Fibroblast of lung (primary cell): ENCODE measurements around the gene ZSWIM6.

Source experiments
- CTCF ChIP-seq, 2 donors: IDR thresholded peaks in 1 of 2; conservative IDR thresholded peaks in 1 of 2; 1 replicate in 1 of 2; 2 replicates in 1 of 2; pipeline ENCODE4 v1.5.1; 2011 to 2012; ENCODE audit warnings: low read length in 2 of 2, control low read depth in 1 of 2, inconsistent platforms in 1 of 2, low read depth in 1 of 2, mild to moderate bottlenecking in 1 of 2
- EZH2 ChIP-seq: IDR thresholded peaks from 2 replicates; pipeline ENCODE4 v1.5.1; 2012; ENCODE audit warnings: low read length, control low read depth, mild to moderate bottlenecking; ENCODE audit errors: missing control alignments

GRCh38 chr5:61588216-61588615 is 256.2 kb downstream of the ZSWIM6 start:
- TF ChIP-seq CTCF (conservative IDR thresholded peaks at IDR 0.05 in 1 of 2, IDR thresholded peaks at IDR 0.05 in 1 of 2; ENCODE audit: low read depth in 1 of 2, low read length in 2 of 2) (no peak), EZH2 (no peak)
